SJSA1 (cell line): ENCODE measurements around the gene KANSL1. TPM values are rescaled to one million over a fixed set of nuclear protein-coding genes. Genes with fewer than 3 reads are reported as not detected.
"Not testable (repeated sequence)": the region's sequence is repeated elsewhere in the genome, so short reads cannot be mapped to it uniquely, and the experiment has no call there.

Experiments
- DNase-seq, 2 experiments: peaks; one replicate each; pipeline ENCODE4 v3.0.0-alpha.2; 2015 to 2020; ENCODE audit warnings: low spot score in 2 of 2, low read depth in 1 of 2
- H3K27ac ChIP-seq: fragments of 250-450 bp; sonication (Bioruptor Pico); 2 replicates; pipeline ENCODE4 v1.5.1; 2020; ENCODE audit warnings: mild to moderate bottlenecking, moderate library complexity
- H3K27me3 ChIP-seq: fragments of 250-450 bp; sonication (Bioruptor Pico); replicated peaks from 2 replicates; pipeline ENCODE4 v1.5.1; 2020; ENCODE audit warnings: mild to moderate bottlenecking, moderate library complexity
- H3K36me3 ChIP-seq: fragments of 250-450 bp; sonication (Bioruptor Pico); 2 replicates; pipeline ENCODE4 v1.5.1; 2020; ENCODE audit warnings: mild to moderate bottlenecking
- H3K4me1 ChIP-seq: fragments of 250-450 bp; sonication (Bioruptor Pico); replicated peaks from 2 replicates; pipeline ENCODE4 v1.6.1; 2021; ENCODE audit warnings: mild to moderate bottlenecking
- H3K4me3 ChIP-seq: fragments of 250-450 bp; sonication (Bioruptor Pico); 2 replicates; pipeline ENCODE4 v1.5.1; 2020; ENCODE audit warnings: mild to moderate bottlenecking
- H3K9me3 ChIP-seq: fragments of 250-450 bp; sonication (Bioruptor Pico); replicated peaks from 2 replicates; pipeline ENCODE4 v1.5.1; 2020; ENCODE audit warnings: mild to moderate bottlenecking
- total RNA-seq: library from RNA; depleted of rRNA; stranded (reverse); fragments of >200 nt; shearing (Covaris generic); gene quantifications from 2 replicates; pipeline ENCODE4 v1.2.3, GENCODE V29; 2014

KANSL1 gene
- total RNA-seq, 1 experiment from 2014 or later = 37.9 TPM

DNA sequence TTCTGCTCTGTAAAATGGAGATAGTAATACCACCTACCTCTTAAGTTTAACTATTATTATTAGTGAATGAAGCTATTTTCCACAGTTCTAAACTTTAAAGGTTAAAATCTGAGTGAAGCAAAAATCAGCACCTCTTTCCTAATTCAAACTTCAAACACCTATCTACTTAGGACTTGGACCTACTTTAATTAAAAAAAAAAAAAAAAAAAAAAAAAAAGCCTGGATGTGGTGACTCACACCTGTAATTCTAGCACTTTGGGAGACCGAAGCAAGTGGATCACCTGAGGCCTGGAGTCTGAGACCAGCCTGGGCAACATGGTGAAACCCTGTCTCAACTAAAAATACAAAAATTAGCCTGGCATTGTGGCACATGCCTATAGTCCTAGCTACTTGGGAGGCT, 5.0 kb upstream of the KANSL1 start:
- H3K27me3 ChIP-seq = no peaks in the 10 kb centered on the region
- H3K36me3 ChIP-seq = peaks cover 4% of the 10 kb centered on the region
- no peak overlapping the region for H3K27ac ChIP-seq
- H3K4me3 ChIP-seq = no peak overlapping the region
- no peak for DNase-seq
- H3K4me1 ChIP-seq = peaks cover 34% of the 10 kb centered on the region
- H3K9me3 ChIP-seq = no peaks in the 10 kb centered on the region

DNA sequence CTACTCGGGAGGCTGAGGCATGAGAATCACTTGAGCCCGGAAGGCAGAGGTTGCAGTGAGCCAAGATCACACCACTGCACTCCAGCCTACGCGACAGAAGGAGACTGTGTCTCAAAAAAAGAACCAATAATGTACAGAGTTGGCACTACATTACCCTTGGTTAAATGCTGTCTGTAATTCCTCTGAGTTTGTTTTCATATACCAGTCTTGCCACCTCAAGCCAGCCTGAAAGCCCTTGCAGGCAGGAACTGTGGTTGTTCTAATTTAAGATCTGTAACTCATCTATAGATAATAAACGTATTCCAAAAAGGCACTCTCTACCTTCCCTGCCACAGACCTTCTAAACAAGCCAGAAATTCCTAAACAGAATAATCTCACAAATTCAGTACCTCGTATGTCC, 4.3 kb upstream of the KANSL1 start:
- no peaks in the 10 kb centered on the region for H3K27me3 ChIP-seq
- peaks cover 34% of the 10 kb centered on the region for H3K4me1 ChIP-seq
- no peak for DNase-seq
- peaks cover 7% of the 10 kb centered on the region for H3K36me3 ChIP-seq
- H3K9me3 ChIP-seq = no peaks in the 10 kb centered on the region
- no peak overlapping the region for H3K27ac ChIP-seq
- H3K4me3 ChIP-seq = no peak overlapping the region

DNA sequence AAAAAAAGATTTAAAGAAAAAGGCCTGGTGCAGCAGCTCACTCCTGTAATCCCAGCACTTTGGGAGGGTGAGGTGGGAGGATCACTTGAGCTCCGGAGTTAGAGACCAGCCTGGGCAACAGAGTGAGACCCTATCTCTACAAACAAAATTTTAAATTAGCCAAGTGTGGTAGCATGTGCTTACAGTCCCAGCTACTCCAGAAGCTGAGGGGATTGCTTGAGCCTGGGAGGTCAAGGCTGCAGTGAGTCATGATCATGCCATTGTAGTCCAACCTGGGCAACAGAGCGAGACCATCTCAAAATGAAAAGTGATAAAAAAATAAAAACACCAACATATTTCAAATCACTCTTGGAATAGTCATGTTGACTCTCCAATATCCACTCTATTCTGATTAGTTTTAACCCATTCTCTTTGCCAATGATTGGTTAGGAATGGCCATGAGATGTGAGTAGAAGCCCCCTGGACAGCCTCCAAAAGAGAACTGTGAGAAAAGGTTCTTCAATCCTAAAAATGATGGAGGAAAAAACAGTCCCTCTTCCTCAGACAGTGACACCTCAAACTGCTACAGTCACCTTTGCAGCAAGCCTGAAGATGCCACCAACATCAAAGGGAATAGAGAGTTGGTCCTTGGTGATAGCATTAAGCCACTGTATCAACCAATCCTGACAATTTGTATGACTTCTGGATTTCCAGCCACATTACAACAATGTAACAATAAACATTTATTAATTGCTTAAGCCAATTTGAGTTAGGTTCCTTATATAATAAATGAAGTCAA, 2.9 kb upstream of the KANSL1 start:
- peaks cover 34% of the 10 kb centered on the region for H3K4me1 ChIP-seq
- no peak overlapping the region for H3K27ac ChIP-seq
- no peak overlapping the region for H3K4me3 ChIP-seq
- no peaks in the 10 kb centered on the region for H3K9me3 ChIP-seq
- DNase-seq = peak; percentile 48 to 62
- peaks cover 9% of the 10 kb centered on the region for H3K36me3 ChIP-seq
- no peaks in the 10 kb centered on the region for H3K27me3 ChIP-seq

DNA sequence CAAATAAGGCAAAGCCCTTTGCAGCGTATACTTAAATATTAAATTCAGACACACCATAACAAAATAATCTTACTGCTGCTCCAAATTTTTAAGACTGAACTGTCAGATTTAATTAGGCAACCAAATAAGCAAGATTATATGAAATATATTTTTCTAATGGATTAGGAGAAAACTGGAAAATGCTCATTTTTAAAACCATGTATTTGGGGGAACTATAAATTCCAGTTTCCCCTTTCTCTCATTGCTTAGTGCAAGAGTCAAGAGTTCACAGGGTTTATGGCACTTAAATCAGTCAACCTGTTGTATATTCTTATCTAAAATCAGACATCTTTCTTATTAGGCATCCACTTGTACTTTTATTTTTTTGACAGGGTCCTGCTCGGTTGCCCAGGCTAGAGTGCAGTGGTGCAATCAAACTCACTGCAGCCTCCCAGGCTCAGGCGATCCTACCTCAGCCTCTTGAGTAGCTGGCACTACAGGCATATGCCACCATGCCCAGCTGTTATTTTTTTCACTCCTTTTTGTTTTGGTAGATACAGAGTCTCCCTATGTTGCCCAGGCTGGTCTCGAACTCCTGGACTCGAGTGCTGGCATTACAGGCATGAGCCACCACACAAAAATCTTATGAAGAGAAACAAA, 2.1 kb upstream of the KANSL1 start:
- no peak overlapping the region for H3K4me3 ChIP-seq
- H3K4me1 ChIP-seq = peaks cover 39% of the 10 kb centered on the region
- no peaks in the 10 kb centered on the region for H3K9me3 ChIP-seq
- peaks cover 10% of the 10 kb centered on the region for H3K36me3 ChIP-seq
- no peak overlapping the region for H3K27ac ChIP-seq
- peak in 1 of 2 experiments; percentile 23 for DNase-seq
- no peaks in the 10 kb centered on the region for H3K27me3 ChIP-seq

DNA sequence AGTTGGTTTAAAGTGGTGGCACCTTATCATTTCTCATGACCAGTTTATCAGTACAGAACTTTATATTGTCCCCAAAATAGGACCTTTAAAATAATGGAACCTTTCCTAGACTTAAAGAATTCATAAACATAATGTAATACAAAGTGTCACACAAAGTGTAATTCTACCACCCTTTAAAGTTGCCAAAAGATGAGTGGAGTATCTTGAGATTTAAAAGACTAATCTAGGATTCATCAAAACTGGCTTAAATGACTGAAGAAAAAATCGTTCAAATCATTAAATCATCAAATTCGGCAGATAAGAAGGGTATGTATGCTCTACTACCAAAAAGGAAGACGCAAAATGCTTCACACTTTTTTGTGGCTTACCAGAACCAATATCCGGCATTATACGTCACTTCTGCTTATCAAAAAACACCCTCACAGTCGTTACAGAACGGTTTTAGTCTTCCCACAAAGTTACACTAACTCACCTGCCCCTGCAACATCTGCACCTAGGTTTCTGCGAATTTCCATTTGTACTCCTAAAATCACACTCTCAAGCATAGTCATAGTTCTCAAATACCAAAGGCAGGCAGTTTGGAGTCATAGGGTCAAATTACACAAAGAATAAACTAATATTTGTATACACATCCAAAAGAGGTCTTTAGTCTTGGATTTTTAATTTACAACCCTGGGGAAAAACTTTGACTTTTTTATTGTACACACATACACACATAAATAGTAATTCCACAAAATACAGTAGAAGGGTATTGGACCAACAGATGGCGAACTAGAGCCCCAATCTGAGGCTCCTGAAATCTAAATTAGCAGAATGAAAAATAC, 1.4 kb upstream of the KANSL1 start:
- H3K27ac ChIP-seq = peak overlapping the region; percentile 52
- no peaks in the 10 kb centered on the region for H3K9me3 ChIP-seq
- H3K4me1 ChIP-seq = peaks cover 41% of the 10 kb centered on the region
- peak overlapping the region; percentile 91 for H3K4me3 ChIP-seq
- H3K27me3 ChIP-seq = no peaks in the 10 kb centered on the region
- DNase-seq = peak in 1 of 2 experiments; percentile 59
- H3K36me3 ChIP-seq = peaks cover 14% of the 10 kb centered on the region

DNA sequence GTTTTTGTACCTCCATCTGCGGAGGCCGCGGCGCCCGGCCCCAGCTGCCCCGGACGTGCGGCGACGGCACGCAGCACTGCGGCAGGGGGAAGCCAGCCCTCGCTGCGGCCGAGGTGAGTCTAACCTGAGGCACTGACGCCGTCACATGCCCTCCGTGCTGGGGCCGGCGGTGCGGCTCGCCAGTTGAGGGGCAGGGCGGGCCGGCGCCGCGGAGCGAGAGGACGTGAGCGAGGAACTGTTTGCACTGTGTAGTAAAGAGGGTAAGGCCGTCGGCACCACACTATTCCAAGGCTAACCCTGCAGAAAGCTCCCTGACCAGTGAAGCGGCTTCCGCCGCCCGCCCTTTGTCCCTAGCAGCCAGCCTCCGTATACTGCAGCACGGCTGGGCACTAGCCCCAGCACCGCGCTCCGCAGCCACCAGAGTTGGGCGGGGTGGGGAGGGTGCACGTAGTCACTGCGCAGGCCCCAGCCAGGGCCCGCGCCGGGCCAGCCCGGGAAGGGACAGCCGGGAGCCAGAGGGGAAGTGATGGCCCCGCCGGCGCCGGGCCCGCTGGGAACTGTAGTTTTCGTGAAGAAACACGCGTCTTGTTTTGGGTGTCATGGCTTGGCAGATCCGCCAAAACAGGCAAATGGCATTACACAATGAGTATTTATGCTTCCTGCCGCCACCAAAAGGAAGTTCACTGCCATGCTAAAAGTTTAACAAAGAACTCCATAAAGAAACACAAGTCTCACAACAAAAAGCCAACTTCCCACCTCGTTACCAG, 580 bp upstream of the KANSL1 start:
- peak; percentile 96 to 98 for DNase-seq
- no peaks in the 10 kb centered on the region for H3K9me3 ChIP-seq
- H3K27ac ChIP-seq = peak overlapping the region; percentile 52
- H3K36me3 ChIP-seq = peaks cover 14% of the 10 kb centered on the region
- peaks cover 35% of the 10 kb centered on the region for H3K4me1 ChIP-seq
- H3K27me3 ChIP-seq = no peaks in the 10 kb centered on the region
- H3K4me3 ChIP-seq = peak overlapping the region; percentile 91

DNA sequence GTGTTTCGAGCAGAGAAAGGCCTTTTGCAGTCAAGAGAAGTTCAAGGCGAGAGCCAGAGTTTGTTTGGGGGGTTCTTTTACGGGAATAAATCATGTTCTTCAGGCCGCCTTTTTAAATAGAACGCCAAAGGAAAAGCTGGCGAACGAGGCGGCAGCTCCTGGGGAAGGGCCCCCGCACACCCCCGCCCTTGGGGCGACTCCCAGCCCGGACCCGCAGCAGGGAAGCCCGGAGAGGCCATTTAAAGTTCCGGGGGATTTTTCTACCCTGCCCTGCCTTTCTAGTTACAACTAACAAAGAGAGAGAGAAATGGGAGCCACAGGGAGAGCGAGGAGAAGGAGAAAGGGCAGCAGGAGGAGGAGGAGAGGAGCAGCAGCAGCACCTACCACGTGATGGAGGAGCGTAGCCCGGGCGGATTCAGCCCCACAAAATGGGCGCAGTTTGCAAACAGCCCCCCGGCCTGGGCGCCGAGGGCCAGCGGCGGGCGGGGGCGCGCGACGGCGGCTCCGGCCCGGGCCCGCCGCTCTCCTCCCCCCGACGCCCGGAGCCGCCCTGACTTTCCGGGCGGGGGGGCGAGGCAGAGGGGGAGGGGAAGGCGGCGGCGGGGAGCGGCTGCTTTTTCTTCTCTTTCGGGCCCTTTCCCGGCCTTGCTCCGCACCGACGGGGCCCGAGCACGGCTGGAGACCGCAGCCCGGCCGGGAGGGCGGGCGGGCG, 634 bp downstream of the KANSL1 start:
- H3K9me3 ChIP-seq = no peaks in the 10 kb centered on the region
- H3K4me1 ChIP-seq = peaks cover 35% of the 10 kb centered on the region
- H3K27me3 ChIP-seq = no peaks in the 10 kb centered on the region
- peak overlapping the region; percentile 97 for H3K27ac ChIP-seq
- DNase-seq = peak; percentile 78
- H3K36me3 ChIP-seq = peaks cover 19% of the 10 kb centered on the region
- H3K4me3 ChIP-seq = peak overlapping the region; percentile 91

DNA sequence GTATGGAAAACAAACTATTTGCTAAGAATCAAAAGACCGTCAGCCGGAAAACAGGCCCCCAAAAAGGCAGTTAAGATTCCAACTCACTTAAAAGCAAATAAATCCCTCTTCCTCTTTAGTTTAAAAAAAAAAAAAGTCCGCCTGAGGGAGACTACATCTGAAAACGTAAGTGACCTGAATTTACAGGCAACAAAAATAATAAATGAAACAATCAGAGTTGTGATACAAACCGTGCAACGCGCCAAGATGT, 1.1 kb downstream of the KANSL1 start:
- no peak for DNase-seq

DNA sequence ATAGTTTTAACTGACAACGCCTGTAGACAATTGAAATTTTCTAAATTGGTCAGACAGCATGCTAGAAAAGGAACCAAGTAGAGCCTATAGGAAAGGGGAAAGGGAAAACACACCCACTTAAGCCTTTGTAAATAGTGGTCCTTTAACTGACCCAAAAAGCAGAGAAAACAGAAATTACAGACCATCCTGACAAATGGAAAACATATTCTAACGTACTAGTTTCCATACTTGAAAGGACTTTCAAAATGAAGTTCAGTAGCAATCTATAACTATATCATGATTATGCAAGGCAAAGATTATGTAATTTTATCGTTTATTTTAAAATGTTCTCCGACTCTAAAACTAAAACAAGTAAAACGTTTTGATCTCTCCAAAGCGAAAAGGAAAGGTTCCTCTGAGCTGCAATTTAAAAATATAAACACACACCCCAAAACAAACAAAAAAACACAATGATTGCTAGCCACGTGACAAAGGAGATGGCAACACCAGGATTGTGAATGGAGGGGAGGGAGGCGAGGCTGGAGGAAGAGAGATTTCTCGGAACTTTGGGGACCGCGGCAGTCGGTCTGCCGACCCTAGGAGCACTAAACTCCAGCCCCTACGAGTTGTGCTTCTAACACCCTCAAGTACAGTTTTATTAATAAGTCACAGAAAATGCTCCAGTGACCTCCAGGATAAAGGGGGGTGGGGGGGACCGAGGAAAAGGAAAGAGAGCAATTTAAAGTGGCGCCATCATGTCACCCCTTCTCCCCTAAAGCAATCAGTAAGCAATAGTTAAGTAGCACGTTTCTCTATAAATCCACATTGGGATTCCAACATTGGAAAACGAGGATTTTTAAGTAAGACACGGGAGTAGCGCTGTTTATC, 1.7 kb downstream of the KANSL1 start:
- Histone ChIP-seq H3K36me3 (peaks cover 23% of the 10 kb centered on the region), H3K4me1 (peaks cover 35% of the 10 kb centered on the region)

More for the DNA sequence above, 1.1 kb downstream of the KANSL1 start:
- Histone ChIP-seq H3K4me1 (peaks cover 35% of the 10 kb centered on the region), H3K9me3 (no peaks in the 10 kb centered on the region), H3K4me3 (peak overlapping the region; percentile 91), H3K36me3 (peaks cover 20% of the 10 kb centered on the region), H3K27me3 (no peaks in the 10 kb centered on the region), H3K27ac (peak overlapping the region; percentile 97)

DNA sequence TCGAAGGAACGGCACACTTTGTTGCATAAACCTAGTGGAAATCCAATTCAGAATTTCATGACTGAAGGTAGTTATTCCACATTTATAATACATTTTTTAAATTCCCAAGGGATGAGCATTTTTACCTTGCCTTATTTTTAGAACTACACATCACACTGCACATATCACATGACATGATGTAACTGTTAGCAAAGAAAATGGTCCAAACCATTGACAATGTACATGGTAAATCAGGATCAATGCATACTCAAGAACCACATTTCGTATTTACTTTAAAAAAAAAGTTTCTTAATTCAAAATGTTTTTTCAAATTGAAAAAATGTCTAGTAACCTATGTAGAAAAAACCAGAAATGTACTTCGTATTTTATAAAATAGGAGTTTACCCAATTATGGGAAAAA, 2.5 kb downstream of the KANSL1 start:
- Histone ChIP-seq H3K4me3 (peak overlapping the region; percentile 91), H3K27me3 (no peaks in the 10 kb centered on the region), H3K27ac (peak overlapping the region; percentile 2), H3K36me3 (peaks cover 23% of the 10 kb centered on the region), H3K9me3 (no peaks in the 10 kb centered on the region), H3K4me1 (peaks cover 27% of the 10 kb centered on the region)
- DNase-seq = no peak

More for the DNA sequence above, 1.7 kb downstream of the KANSL1 start:
- peak overlapping the region; percentile 97 for H3K27ac ChIP-seq
- H3K27me3 ChIP-seq = no peaks in the 10 kb centered on the region
- no peaks in the 10 kb centered on the region for H3K9me3 ChIP-seq
- peak in 1 of 2 experiments; percentile 59 for DNase-seq
- peak overlapping the region; percentile 91 for H3K4me3 ChIP-seq

DNA sequence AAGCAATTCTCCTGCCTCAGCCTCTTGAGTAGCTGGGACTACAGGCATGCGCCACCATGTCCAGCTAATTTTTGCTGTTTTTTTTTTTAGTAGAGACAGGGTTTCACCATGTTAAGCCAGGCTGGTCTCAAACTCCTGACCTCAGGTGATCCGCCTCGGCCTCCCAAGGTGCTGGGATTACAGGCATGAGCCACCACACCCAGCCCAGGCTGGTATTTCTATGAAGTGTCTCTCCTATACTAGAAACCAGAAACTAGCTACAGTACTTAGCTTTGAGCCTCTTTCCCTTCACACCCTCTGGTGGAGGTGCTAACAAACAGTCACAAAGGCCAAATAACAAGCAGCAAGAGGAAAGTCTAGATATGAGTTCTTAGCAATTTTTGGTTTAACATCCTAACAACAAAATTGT, 6.4 kb downstream of the KANSL1 start:
- H3K4me3 ChIP-seq, H3K4me1 ChIP-seq, H3K27ac ChIP-seq, DNase-seq, H3K27me3 ChIP-seq, H3K9me3 ChIP-seq: not testable (repeated sequence)
- peaks cover 17% of the 10 kb centered on the region for H3K36me3 ChIP-seq

DNA sequence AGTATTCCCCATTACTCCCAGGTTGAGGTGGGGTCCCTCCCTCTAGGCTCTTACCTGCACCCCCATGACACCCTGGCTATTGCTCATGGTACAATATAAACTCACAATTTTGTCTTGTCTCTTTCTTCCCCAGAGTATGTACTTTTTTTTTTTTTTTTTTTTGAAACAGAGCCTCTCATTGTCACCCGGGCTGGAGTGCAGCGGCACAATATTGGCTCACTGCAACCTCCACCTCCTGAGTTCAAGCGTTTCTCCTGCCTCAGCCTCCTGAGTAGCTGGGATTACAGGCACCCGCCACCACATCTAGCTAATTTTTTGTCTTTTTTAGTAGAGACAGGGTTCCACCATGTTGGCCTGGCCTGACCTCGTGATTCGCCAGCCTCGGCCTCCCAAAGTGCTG, 8.5 kb downstream of the KANSL1 start:
- Histone ChIP-seq H3K4me1 (no peaks in the 10 kb centered on the region; the same call in 1 of the 2 replicates), H3K4me3 (no peak overlapping the region), H3K27ac (no peak overlapping the region), H3K27me3 (no peaks in the 10 kb centered on the region), H3K9me3 (no peaks in the 10 kb centered on the region), H3K36me3 (peaks cover 13% of the 10 kb centered on the region)
- DNase-seq = no peak
